8988T (cell line): ENCODE data around the gene TNIK.

ENCODE experiments used
- DNase-seq: peaks from one replicate; pipeline ENCODE4 v3.0.0; 2011

The TNIK gene

GRCh38 chr3:171183042-171183441, 277.2 kb downstream of the TNIK start:
- DNase-seq = peak; percentile 21

- no peak for DNase-seq
These were observed 278.1 kb downstream of the TNIK start for GRCh38 chr3:171181907-171182690.

GRCh38 chr3:171178714-171179113, 281.5 kb downstream of the TNIK start:
- no peak for DNase-seq

GRCh38 chr3:171177553-171177952, 282.7 kb downstream of the TNIK start:
- DNase-seq = no peak

- DNase-seq = no peak
These were observed 283.1 kb downstream of the TNIK start for GRCh38 chr3:171177056-171177455.

- DNase-seq = no peak
These were observed 283.8 kb downstream of the TNIK start for GRCh38 chr3:171176244-171176933.

- no peak for DNase-seq
These were observed 284.4 kb downstream of the TNIK start for GRCh38 chr3:171175741-171176234.

- no peak for DNase-seq
These were observed 286.5 kb downstream of the TNIK start for GRCh38 chr3:171173736-171174135.

GRCh38 chr3:171172070-171172469, 288.1 kb downstream of the TNIK start:
- no peak for DNase-seq

- no peak for DNase-seq
These were observed 290.3 kb downstream of the TNIK start for GRCh38 chr3:171169866-171170265.

GRCh38 chr3:171169443-171169842, 290.8 kb downstream of the TNIK start:
- DNase-seq = no peak

GRCh38 chr3:171168551-171168950, 291.7 kb downstream of the TNIK start:
- no peak for DNase-seq

- DNase-seq = peak; percentile 41
These were observed 292.1 kb downstream of the TNIK start for GRCh38 chr3:171168086-171168485.

- DNase-seq = no peak
These were observed 294.2 kb downstream of the TNIK start for GRCh38 chr3:171165983-171166382.

- no peak for DNase-seq
These were observed 294.7 kb downstream of the TNIK start for GRCh38 chr3:171165499-171165921.

- DNase-seq = no peak
These were observed 296.1 kb downstream of the TNIK start for GRCh38 chr3:171164067-171164465.

- no peak for DNase-seq
These were observed 296.8 kb downstream of the TNIK start for GRCh38 chr3:171163101-171164066.

- DNase-seq = no peak
These were observed 299.9 kb downstream of the TNIK start for GRCh38 chr3:171160325-171160724.

GRCh38 chr3:171159822-171160157, 300.4 kb downstream of the TNIK start:
- no peak for DNase-seq

GRCh38 chr3:171159024-171159821, 301.0 kb downstream of the TNIK start:
- no peak for DNase-seq

GRCh38 chr3:171157980-171158379, 302.2 kb downstream of the TNIK start:
- DNase-seq = no peak

- DNase-seq = no peak
These were observed 302.9 kb downstream of the TNIK start for GRCh38 chr3:171157286-171157685.
